BE2C (cell line): ENCODE measurements around the gene PDGFRB.

Experiments
- DNase-seq: peaks from one replicate; pipeline ENCODE4 v3.0.0-alpha.2; 2020
- H3K27me3 ChIP-seq: fragments of 250-450 bp; sonication (Bioruptor Pico); 2 replicates; pipeline ENCODE4 v1.5.1; 2020; ENCODE audit warnings: mild to moderate bottlenecking
- H3K36me3 ChIP-seq: fragments of 250-450 bp; sonication (Bioruptor Pico); 2 replicates; pipeline ENCODE4 v1.5.1; 2020; ENCODE audit warnings: mild to moderate bottlenecking
- H3K4me1 ChIP-seq: fragments of 250-450 bp; sonication (Bioruptor Pico); 2 replicates; pipeline ENCODE4 v1.5.1; 2020
- H3K4me3 ChIP-seq: 2 replicates; pipeline ENCODE4 v1.5.1; 2011; ENCODE audit warnings: low read depth, low read length
- H3K9me3 ChIP-seq: fragments of 250-450 bp; sonication (Bioruptor Pico); 2 replicates; pipeline ENCODE4 v1.5.1; 2020
- TF ChIP-seq, protein P1 (sequence below): IDR thresholded peaks from 2 replicates; pipeline ENCODE4 v1.5.1; 2012; ENCODE audit warnings: mild to moderate bottlenecking, low read depth, low read length

The PDGFRB gene

DNA sequence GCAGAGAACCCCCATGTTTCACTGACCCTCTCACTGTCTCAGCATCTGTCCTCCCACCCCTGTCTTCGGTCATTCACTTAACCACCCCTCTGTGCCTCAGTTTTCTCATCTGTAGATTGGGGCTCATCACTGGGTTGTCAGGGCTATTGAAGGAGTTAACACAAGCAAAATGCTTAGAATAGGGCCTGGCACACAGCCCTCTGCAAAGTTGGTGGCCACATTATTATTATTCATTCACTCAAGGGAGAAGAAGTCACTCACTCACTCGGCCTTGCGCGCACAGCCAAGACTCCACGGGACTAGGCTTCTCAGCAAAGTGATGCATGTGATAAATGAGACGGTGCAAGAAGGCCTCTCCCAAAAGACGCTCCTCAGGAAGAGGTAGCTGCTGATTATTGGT lies 8.0 kb downstream of the PDGFRB start:
- H3K27me3 ChIP-seq, result no peaks in the 10 kb centered on the region
- peaks cover 34% of the 10 kb centered on the region for H3K4me1 ChIP-seq
- no peaks in the 10 kb centered on the region for H3K9me3 ChIP-seq
- TF ChIP-seq, protein P1, sequence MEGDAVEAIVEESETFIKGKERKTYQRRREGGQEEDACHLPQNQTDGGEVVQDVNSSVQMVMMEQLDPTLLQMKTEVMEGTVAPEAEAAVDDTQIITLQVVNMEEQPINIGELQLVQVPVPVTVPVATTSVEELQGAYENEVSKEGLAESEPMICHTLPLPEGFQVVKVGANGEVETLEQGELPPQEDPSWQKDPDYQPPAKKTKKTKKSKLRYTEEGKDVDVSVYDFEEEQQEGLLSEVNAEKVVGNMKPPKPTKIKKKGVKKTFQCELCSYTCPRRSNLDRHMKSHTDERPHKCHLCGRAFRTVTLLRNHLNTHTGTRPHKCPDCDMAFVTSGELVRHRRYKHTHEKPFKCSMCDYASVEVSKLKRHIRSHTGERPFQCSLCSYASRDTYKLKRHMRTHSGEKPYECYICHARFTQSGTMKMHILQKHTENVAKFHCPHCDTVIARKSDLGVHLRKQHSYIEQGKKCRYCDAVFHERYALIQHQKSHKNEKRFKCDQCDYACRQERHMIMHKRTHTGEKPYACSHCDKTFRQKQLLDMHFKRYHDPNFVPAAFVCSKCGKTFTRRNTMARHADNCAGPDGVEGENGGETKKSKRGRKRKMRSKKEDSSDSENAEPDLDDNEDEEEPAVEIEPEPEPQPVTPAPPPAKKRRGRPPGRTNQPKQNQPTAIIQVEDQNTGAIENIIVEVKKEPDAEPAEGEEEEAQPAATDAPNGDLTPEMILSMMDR, result no peak
- no peak for DNase-seq
- H3K36me3 ChIP-seq, result peaks cover 4% of the 10 kb centered on the region; the same call in 1 of the 2 replicates
- no peak overlapping the region for H3K4me3 ChIP-seq

DNA sequence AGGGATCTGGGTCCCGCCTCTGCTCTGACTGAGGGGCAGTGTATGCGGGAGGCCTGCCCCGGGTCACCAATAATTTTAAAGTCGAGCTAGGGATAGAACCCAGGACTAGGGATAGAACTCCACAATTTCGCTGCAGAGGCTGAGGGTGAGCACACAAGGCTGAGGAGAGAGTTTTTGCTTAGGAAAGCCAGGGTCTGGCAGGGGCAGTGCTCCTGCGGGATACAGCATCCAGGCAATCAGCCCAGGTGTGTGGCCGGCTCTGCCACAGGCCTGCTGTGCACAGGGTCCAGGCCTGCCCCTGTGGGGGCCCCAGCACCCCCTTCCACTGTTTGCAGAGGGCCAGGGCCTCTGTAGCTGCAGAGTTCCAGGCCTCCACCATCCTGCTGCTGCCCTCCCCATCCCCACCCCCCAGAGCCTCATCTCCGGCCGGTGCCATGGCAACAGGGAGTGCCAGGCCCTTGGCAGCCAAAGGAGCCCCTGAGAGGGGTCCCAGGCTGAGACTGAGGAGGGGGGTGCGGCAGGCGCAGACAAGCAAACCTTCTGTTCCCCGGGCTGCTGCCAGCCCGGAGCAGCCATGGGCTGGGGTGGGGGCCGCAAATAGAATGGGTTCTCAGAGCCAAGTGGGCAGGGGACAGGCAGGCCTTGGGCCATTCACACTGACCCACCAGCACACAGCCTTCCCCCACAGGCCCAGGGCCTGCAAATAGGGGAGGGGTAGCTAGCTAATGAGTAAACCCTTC lies 8.6 kb downstream of the PDGFRB start:
- Histone ChIP-seq H3K36me3 (no peaks in the 10 kb centered on the region), H3K27me3 (no peaks in the 10 kb centered on the region), H3K4me3 (no peak overlapping the region), H3K9me3 (no peaks in the 10 kb centered on the region), H3K4me1 (peaks cover 36% of the 10 kb centered on the region)
- TF ChIP-seq, protein P1, result no peak
- DNase-seq, result no peak

DNA sequence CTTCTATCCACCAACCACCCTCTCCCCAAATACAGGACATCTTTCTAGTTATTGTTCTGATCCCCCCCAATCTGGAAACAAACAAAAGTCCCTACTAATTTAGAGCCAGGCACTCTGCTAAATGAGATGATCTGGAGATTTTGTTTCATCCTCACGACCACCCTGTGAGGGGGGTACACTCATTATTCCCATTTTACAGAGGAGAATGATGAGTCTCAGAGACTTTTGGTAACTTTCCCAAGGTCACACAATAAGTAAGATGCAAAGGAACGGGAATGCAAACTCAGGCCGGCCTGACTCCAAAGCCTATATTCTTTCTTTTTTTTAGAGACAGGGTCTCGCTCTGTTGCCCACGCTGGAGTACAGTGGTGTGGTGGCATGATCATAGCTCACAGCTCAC lies 9.4 kb downstream of the PDGFRB start:
- Histone ChIP-seq H3K9me3 (no peaks in the 10 kb centered on the region), H3K27me3 (no peaks in the 10 kb centered on the region), H3K36me3 (no peaks in the 10 kb centered on the region), H3K4me3 (no peak overlapping the region), H3K4me1 (peaks cover 43% of the 10 kb centered on the region)
- TF ChIP-seq, protein P1, result no peak
- no peak for DNase-seq

DNA sequence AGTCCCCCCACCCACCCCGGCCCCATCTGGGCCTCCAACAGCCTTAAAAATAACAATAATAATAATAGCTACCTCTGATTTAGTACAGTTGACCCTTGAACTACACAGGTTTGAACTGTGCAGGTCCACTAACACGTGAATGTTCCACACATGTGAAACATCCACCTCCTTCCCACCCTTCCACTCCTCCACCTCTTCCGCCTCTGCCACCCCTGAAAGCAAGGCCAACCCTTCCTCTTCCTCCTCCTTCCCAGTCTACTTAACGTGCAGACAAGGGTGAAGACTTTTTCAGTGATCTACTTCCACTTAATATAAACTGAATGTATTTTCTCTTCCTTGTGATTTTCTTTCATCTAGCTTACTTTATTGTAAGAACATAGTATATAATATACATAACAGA lies 10.8 kb downstream of the PDGFRB start:
- TF ChIP-seq, protein P1, result no peak
- H3K4me1 ChIP-seq, result peaks cover 47% of the 10 kb centered on the region
- H3K27me3 ChIP-seq, result no peaks in the 10 kb centered on the region
- no peaks in the 10 kb centered on the region for H3K36me3 ChIP-seq
- H3K4me3 ChIP-seq, result no peak overlapping the region
- no peak for DNase-seq
- no peaks in the 10 kb centered on the region for H3K9me3 ChIP-seq

DNA sequence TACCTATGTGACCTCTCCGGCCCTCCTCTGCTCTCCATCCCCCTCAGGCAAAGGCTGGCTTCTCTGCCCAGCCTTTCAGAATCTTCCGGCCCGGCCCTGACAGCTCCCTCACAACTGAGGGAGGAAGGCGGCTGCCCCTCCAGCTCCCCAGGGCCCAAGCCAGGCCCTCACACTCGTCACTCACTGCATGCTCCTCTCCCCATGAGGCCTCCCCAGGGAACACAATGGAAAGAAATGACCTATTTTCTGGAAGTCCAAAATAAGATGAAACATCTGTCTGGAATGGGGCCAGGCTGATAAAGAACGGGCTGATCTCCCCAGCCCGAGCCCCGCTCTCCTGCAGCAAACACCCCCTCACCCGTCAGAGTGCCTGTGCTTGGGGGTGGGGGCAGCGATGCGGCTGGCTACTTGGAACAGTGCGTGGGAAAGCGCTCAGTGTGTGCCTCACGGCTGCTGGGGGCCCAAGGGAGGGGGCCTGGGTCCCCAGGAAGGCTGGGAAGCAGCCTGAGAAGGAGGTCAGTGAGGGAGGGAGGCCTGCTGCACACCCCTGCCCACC lies 11.3 kb downstream of the PDGFRB start:
- TF ChIP-seq, protein P1, result no peak
- peak; percentile 73 for DNase-seq
- Histone ChIP-seq H3K4me3 (peak overlapping the region; percentile 15; the same call in 1 of the 2 replicates), H3K36me3 (no peaks in the 10 kb centered on the region), H3K9me3 (no peaks in the 10 kb centered on the region), H3K27me3 (no peaks in the 10 kb centered on the region), H3K4me1 (peaks cover 47% of the 10 kb centered on the region)
